Superior temporal gyrus (tissue), 1 donor: ENCODE results near the gene ANTXR2.
"Not testable (repeated sequence)": the region's sequence is repeated elsewhere in the genome, so short reads cannot be mapped to it uniquely, and the experiment has no call there.

ENCODE experiments used
- DNase-seq: peaks from one replicate; pipeline ENCODE4 v3.0.0-alpha.2; 2016; ENCODE audit errors: extremely low spot score

The ANTXR2 gene

DNA sequence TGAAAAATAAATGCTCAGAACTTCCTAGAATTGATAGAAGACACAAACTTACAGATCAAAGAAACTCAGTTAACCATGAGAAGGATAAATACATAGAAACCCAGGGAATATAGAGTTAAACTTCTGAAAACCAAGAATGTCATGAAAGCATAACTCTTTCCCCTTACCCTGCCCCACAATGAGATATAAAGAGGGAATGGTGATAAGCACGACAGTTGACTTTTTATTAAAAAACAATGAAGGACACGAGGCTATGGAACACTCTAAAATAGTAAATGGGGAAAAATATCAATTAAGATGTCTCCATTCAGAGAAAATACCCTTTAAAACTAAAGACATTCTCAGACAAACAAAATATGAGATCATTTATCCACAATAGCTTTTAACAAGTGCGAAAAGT, 154.7 kb downstream of the ANTXR2 start:
- DNase-seq = no peak

DNA sequence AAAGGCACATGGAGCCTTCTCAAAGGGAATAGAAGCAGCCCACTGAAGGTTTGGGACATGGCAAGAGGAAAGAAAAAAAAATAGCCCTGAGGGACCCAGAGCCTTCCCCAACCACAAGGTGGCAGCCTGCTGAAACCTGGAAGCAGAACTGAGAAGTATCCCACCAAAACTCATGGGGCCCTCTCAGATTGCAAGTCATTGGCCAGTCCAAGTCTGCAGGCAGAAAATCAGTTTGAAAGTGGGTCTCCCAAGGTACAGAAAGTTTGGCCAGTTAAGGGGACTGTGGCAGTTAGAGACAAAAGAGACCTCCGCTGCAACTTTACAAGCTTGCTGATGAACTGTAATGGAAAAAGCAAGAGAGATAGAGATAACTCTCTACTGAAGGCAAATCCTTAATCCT, 155.8 kb downstream of the ANTXR2 start:
- DNase-seq = no peak

DNA sequence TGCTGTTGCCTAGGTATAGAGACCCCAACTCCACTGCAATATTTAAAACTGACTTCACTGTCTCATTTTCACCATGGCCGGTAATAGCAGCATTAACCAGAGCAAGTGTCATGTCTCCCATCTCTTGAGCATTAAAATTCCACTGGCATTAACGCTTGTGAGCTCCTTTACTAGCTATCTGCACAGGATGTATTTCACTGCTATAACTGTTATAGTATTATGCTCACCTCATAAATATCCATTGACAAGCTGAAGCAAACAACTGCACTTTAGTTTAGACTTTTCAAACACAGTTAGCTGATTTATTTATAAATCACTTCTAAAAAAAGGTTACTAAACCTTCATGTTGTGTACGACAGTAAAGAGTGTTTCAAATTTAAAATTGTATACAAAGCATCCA, 157.8 kb downstream of the ANTXR2 start:
- no peak for DNase-seq

DNA sequence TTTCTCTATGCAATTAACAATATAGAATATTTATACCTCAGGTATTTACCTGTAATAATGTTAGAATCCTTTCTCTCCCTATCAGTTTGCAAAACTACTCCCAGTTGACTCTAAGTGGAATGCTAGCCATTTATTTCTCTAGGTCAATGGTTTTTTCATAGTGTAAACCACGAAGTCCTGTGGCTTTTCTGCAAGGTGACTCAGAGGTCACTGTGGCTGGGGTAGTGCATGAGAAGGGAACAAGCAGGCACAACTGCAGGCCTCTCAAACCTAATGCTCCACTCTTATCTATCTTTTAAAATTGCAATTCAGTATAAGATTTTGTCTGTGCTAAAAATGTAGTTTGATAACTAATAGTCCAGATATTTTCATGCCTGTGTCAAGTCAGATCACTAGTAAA, 159.4 kb downstream of the ANTXR2 start:
- no peak for DNase-seq

DNA sequence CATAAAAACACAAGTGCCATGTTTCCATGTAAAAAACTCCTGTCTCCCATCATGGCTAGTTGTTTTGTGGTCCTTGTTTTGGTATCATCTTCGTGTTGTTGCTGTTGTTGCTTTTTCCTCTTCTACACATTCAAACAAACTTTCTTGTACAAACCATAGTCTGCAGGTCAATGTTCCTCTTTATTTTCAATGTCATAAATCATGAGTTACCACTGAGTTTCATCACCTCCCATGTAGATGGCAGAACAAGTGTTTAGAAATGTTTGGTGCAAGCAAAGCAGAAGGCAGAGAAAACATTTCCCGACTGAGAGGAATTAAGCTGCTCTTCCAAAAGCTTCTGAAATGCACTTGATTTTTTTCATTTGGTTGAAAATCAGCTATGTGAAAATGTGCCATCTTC, 166.0 kb downstream of the ANTXR2 start:
- no peak for DNase-seq

DNA sequence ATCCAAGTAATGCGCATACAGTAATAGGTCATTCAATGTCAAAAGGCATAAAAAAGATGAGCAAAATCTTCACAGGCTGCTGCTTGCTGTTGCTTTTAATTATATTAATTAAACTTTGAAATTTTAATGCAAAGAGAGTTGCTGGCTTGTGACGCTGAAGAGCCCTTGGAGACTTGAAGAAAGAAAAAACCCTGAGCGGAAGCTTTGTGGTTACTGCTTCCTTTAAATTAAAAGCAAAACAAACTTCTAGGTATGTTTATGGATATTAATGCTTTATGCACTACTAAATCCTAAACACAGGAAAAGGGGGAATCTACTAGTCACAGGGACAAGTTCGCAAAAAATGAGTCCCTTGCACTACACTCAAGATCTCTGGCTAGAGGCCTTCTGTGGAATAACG, 166.7 kb downstream of the ANTXR2 start:
- no peak for DNase-seq

DNA sequence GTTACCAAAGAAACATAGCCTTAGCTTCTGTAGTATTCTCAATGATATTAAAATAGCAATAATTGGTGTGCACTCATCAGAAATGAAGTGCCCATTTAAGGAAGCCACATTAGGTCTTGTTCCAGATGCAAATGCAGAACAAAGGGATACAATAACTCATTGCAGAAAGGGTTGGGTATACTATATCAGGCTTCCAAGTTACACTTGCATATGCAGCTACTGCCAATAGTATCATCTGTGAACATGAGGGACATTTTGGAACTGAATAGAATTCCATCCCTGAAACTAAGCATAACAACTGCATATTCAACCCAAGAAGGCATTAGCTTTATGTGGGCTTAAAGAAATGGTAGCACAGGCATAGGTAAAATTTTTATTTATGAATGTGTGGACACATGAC, 167.8 kb downstream of the ANTXR2 start:
- no peak for DNase-seq

DNA sequence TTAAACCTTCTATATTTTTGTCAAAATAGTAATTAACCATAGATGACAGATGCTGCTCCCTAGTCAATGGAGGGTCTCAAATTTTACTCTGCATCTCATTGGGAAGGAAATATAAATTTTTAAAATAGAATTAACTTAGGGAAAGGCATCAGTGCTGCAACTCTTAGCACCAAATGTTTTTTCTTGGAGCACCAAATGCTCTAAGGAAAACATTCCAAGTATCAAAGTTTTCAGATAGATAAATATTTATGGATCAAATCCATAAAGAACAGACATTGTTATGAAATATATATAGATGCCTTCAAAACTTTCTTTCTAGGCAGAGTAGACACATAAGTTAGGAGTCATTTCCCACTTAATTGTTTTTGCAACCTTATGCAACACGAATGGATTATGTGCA, 168.7 kb downstream of the ANTXR2 start:
- no peak for DNase-seq

DNA sequence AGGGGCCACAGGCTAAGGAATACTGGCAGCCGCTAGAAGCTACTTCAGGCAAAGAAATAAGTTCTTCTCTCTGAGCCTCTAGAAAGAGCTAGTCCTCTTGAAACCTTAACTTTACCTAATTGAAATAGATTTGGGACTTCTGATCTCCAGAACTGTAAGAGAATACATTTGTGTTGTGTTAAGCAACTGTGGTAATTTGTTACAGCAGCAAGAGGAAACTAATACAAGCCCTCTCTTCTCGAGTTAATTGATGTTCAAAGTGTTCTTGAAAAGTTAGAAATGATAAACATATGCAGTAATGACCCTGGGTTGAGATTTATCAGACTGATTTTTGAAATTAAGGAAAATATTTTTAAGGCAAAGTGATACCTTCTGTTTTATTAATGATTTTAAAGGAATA, 172.8 kb downstream of the ANTXR2 start:
- no peak for DNase-seq

DNA sequence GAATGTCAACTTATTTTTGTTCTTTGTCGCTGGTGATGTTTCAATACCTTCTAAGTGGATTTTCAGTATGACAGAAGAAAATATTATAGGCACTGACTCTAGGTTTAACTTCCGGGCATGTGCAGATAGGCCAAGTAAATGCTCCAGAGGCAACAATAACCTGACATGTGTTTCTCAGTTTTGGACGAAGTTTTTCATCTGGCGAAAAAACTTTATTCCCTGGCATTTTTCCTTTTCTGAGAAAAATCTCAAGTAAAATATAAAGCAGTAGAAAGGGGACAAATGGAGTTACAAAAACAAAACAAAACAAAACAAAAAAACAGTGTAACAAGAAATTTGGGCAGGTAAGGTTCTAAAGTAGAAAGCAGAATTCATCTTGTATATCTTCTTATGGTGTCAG, 173.5 kb downstream of the ANTXR2 start:
- DNase-seq = no peak

DNA sequence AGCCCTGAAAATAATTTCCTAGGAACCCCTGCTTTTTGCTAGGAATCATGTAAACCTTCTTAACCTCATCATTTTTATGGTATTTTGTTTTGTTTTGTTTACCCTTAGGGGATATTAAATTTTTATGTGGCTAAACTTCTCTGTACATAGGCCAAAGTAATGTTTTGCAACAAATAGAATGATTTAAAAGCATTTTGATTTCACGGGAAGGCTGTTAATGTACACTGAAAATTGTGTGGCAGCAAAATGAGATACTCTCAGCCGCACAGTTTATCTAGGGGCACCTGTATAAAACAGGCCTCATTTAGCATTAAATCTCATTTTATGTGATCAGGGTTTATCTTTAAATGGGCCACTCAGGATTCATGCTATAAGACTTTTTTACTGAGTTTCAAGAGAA, 175.0 kb downstream of the ANTXR2 start:
- DNase-seq = no peak

DNA sequence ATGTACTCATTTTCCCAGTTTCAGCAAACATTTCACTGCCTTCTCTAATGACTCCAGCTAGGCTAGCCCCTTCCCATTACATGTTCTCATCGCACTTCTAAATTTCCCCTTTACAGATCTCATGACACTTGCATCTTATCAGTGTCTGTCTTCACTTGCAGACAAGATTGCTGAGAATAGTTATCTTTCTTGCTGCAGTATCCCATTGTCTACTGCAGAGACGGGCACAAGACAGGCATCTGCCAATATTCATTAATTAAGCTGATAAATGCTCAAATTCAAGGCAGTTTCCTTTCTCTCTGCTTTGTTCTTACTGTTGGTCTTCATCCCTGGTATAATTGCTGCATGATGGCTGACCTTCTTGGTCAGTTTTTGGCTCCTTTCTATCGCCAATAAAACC, 175.9 kb downstream of the ANTXR2 start:
- DNase-seq = no peak

DNA sequence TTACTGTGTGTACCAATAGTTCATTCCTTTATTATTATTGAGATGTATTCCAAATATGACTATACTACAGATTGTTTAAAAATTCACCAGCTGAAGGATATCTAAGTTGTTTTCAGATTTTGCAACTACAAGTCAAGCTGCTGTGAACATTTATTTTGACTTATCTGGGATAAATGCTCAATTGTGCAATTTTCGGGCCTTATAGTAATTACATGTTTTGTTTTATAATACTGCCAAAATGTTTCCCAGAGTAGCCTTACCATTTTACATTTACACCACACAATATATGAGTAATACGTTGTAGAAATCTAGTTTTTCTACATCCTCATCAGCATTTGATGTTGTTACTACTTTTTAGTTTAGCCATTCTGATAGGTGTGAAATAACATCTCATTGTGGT, 179.6 kb downstream of the ANTXR2 start:
- DNase-seq = no peak

DNA sequence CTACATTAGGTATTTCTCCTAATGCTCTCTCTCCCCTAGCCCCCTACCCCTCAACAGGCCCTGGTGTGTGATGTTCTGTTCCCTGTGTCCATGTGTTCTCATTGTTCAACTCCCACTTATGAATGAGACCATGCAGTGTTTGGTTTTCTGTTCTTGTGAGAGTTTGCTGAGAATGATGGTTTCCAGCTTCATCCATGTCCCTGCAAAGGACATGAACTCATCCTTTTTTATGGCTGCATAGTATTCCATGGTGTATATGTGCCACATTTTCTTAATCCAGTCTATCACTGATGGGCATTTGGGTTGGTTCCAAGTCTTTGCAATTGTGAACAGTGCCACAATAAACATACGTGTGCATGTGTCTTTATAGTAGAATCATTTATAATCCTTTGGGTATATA, 184.0 kb downstream of the ANTXR2 start:
- DNase-seq = not testable (repeated sequence)

DNA sequence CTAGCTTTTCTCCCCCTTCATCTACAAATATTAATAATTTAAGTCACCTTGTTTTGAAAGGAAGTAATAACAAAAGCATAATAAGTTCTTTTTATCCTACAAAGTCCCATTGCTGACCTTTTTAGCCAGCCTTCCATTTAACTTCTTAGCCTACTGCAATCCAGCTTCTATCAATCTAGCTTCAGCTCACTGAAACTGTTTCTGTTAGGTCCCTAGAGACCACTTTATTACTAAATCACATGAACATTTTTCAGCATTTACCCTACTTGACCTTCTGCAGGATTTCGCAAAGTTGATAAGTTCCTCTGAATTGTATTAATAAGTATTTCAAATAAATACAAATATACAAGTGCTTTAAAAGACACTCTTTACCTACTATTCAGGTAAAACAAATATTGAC, 186.5 kb downstream of the ANTXR2 start:
- DNase-seq = no peak

DNA sequence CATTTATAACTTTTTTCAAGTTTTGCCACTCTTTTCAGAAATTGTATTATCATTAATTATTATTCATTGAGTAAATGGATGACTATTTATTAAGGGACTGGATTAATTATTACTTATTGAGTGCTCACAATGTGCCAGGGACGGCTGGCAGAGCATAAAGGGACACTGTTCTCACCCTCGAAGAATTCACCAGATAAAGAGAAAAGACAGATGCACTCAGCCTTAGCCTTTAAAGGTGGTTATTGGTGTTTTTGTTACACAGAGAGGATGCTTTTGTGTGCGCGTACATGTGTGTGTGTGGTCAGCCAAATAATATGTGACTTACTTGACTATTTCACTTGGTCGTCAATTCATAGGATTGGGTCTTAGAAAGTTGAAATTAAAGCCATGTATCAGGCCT, 187.0 kb downstream of the ANTXR2 start:
- DNase-seq = no peak

DNA sequence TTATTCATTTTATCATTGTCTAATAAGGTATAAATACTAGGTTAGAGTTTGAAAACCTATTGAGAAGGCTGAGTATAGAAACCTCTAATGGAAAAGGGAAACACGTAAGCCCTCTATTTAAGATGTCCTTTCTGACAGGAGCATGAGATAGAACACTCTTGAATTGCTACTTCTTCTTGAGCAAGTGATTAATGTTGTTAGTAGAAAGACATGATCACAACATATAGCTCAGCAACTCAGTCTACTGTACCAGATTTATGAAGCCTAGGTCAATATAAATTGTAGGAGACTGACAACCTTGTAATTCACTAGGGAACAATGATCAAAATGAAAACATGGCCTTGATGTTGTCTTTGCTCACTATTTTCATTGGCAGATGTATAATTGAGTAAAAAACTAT, 189.7 kb downstream of the ANTXR2 start:
- no peak for DNase-seq

DNA sequence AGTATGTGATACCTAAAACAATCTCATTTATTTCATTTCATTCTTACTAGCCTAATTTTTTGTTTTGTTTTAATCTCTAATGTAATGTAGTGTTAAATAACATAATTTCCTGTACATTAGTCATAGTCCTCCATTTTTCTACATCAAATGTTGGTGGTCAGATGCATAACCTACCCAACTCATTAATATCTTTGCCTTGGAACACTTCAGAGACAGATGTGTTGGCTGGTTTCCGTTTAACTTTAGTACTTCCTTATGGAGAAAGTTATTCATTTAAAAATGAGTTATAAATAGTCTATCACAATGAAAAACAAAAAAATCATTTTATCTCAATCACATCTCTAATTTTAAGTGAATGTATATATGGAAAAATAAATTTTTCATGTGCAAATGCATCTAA, 190.2 kb downstream of the ANTXR2 start:
- no peak for DNase-seq

DNA sequence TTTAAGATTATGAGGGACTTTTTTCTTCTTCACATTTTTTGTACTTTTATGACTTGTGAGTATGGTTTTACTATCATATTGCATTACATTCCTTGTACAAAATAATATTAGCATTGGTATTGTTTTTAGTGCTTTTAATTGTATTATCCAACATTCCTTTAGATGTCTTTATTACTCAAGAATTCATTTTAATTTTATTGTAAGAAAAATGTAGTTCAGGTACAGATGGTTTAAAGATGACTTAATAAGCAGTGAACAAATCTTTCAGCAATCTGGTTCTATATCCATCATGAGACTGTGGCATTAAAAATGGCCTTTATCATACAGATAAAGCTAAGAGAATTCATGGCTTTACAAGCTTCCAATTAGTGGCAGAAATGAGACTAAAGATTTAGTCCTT, 191.6 kb downstream of the ANTXR2 start:
- no peak for DNase-seq

DNA sequence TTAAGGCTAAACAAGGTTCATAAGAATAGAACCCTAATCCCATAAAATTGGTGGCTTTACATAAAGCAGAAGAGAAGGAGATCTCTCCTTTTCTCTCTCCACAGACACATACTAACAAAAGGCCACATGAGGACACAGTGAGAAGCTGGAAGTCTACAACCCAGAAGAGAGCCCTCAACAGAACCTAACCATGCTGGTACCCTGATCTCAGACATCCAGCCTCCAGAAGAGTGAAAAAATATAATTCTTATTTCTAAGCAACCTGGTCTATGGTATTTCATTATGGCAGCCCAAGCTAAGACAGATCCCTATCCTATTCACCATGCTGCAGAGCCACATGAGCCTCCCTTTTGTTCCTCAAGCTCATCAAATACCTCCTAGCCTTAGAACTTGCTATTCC, 195.5 kb downstream of the ANTXR2 start:
- no peak for DNase-seq

DNA sequence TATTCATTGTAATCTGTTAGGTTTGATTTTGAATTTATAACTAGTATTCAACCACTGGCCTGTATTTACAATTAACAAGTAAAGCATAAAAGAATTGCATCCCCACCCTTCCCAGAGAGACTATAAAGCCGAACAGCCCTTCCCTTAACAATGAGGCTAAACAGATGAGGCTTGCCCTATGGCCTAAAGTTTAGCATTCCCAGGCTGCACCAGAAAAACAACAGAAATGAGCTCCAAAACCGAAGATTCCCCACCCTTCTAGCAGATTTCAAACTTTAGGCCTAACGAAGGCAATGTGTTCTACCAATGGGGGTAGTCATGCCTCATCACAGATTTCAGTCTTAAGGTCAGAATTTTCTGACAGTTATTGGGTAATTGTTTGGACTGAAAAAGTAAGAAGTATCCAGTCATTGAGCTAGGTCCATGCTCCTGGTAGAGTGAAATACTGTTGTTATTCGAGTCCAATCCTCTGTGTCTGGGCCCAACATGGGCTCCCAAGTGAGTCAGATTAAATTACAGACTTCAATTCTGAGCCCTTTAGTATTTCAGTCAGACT, 197.6 kb downstream of the ANTXR2 start:
- DNase-seq = no peak

DNA sequence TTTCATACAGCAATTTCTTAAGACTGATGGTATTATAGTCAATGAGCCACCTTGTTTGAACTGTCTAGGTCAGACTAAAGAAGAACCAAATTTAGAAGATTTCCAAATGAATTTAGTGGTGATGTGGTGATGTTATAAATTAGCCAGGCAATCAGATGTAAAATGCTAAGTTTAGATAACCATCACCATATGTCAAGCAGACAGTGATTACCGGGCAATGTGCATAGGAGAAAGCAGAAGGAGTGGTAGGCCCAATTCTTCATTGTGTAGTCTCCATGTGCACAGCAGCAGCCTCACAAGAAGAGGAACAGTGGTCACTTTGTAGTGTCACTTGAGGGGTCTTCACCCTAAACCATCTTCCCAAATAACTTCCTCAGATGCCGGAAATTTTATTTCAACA, 198.8 kb downstream of the ANTXR2 start:
- no peak for DNase-seq

DNA sequence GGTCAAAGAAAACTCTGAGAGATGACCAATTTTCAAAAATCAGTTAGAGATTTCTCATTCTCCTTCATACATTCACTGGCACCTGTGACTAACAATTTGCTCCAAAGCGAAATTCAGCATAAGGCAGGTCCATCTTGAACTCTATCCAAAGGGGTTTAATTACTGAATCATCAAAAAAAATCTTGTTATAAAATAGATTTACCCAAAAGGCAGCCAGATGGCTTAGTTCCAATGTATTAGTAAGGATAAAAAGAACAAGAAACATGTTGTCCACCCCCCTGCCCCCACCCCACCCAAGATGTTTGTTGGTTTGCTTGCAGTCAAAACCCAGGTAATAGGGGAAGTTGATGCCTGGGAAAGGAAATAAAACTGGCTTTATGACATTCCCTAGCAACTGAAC, 200.3 kb downstream of the ANTXR2 start:
- DNase-seq = no peak

DNA sequence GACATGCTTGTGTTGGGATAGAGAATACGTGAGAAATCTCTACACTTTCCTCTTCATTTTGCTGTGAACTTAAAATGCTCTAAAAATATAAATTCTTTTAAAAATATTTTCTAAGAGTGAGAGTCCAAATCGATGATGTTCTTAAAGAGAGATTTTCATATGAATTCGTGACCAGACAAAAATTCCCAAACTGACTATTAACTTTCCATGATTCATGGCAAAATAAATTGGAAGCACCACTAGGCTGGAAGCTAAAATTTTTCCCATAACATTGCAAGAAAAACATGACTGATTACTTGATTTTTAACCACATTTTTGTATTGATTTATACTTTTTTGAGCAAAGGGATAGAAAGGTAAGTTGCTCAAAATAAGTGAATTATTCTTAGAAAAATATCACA, 201.1 kb downstream of the ANTXR2 start:
- DNase-seq = no peak
